ENCODE results near the gene LRFN2.

- TF ChIP-seq, protein P1, sequence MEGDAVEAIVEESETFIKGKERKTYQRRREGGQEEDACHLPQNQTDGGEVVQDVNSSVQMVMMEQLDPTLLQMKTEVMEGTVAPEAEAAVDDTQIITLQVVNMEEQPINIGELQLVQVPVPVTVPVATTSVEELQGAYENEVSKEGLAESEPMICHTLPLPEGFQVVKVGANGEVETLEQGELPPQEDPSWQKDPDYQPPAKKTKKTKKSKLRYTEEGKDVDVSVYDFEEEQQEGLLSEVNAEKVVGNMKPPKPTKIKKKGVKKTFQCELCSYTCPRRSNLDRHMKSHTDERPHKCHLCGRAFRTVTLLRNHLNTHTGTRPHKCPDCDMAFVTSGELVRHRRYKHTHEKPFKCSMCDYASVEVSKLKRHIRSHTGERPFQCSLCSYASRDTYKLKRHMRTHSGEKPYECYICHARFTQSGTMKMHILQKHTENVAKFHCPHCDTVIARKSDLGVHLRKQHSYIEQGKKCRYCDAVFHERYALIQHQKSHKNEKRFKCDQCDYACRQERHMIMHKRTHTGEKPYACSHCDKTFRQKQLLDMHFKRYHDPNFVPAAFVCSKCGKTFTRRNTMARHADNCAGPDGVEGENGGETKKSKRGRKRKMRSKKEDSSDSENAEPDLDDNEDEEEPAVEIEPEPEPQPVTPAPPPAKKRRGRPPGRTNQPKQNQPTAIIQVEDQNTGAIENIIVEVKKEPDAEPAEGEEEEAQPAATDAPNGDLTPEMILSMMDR (conservative IDR thresholded peaks at IDR 0.05; ENCODE audit: low read depth, low read length) = no peak
- no peak for TF ChIP-seq EZH2 (IDR thresholded peaks at IDR 0.05; ENCODE audit: low read length, unreplicated experiment)
- TF ChIP-seq EZH2phosphoT487 (IDR thresholded peaks at IDR 0.05; ENCODE audit: borderline replicate concordance, low read length) = no peak
These were observed 44.6 kb upstream of the LRFN2 start for GRCh38 chr6:40631744-40632143.
